ENCODE results near the gene CLDN22. TPM values are rescaled to one million over a fixed set of nuclear protein-coding genes. Genes with fewer than 3 reads are reported as not detected.
A peak's percentile ranks its signal among the peaks of the same experiment; 100 is the strongest.

Gene CLDN22
- total RNA-seq, 4 donors from 2014 or later: 0.85 TPM; not detected in 3

DNA sequence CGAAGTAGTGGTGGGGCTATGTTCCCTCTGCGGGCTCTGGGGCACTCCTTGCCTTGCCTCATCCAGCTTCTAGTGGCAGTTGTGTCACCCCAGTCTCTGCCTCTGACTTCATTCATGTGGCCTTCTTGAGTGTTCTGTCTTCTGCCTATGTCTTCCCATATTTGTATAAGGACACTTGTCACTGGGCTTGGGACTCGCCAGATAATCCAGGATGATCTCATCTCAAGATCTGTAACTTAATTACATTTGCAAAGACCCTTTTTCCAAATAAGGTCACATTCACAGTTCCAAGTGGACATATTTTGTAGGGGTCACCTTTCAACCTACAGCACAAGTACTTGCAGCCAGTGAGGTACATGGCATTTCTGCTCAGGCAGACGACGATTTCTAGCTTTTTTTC is 32.5 kb upstream of the CLDN22 start:
- Histone ChIP-seq H3K36me3 (no peaks in the 10 kb centered on the region), H3K4me3 (no peak overlapping the region), H3K27ac (peak overlapping the region in 3 of 4 donors; percentile 22 to 75 (median 62)), H3K4me1 (peaks cover 14 to 93% (median 34%) of the 10 kb centered on the region in 3 donors), H3K27me3 (peaks cover 0 to 2% (median 0%) of the 10 kb centered on the region in 4 donors), H3K9me3 (no peaks in the 10 kb centered on the region)
- no peak for DNase-seq
- no peak for TF ChIP-seq POLR2A (IDR thresholded peaks at IDR 0.05)
- TF ChIP-seq, protein P1, sequence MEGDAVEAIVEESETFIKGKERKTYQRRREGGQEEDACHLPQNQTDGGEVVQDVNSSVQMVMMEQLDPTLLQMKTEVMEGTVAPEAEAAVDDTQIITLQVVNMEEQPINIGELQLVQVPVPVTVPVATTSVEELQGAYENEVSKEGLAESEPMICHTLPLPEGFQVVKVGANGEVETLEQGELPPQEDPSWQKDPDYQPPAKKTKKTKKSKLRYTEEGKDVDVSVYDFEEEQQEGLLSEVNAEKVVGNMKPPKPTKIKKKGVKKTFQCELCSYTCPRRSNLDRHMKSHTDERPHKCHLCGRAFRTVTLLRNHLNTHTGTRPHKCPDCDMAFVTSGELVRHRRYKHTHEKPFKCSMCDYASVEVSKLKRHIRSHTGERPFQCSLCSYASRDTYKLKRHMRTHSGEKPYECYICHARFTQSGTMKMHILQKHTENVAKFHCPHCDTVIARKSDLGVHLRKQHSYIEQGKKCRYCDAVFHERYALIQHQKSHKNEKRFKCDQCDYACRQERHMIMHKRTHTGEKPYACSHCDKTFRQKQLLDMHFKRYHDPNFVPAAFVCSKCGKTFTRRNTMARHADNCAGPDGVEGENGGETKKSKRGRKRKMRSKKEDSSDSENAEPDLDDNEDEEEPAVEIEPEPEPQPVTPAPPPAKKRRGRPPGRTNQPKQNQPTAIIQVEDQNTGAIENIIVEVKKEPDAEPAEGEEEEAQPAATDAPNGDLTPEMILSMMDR (IDR thresholded peaks at IDR 0.05): no peak
- intact Hi-C loops (cut with DNase I): no loop called here
- 76 to 77% methylated on average over 4 to 5 of the region's 5 CpGs for WGBS, 2 donors

DNA sequence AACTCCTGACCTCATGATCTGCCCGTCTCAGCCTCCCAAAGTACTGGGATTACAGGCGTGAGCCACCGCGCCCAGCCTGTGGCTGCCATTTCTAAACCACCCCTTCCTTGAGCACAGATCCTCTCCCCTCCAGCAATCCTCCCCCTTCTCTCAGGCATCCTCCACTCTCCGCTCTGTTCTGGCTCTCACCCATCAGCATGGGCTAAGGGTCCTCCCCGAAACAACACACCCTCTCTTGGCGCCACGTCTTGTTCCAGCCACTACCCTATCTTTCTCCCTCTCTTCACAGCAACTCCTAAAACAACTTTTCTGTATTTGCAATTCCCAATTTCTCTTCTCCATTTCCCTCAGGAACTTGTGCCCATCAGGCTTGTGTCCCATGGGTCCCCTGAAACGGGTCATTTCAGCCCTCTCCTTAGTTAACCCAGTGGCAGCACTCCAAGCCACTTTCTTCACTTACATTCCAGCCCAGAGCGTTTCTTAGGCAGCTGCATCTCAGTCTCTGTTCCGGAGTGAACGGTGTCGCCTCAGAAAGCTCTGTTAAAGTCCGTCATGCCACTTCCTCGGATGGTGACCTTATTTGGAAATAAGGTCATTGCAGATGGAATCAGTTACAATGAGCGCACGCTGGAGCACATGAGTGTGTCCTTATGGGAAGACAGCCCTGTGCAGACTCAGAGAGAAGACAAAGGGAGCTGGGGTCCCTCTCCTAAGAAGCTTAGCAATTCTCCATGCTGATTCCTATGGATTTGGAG is 30.4 kb upstream of the CLDN22 start:
- intact Hi-C loops (cut with DNase I): no loop called here

GRCh38 chr4:183349673-183350072 is 29.6 kb upstream of the CLDN22 start:
- no peaks in the 10 kb centered on the region for H3K36me3 ChIP-seq
- intact Hi-C loops (cut with DNase I): no loop called here
- DNase-seq: no peak
- H3K27ac ChIP-seq: peak overlapping the region in 3 of 4 donors; percentile 18 to 59 (median 57)
- no peaks in the 10 kb centered on the region for H3K9me3 ChIP-seq
- 26 to 57% methylated on average over 9 of the region's 9 CpGs for WGBS, 2 donors
- TF ChIP-seq POLR2A (IDR thresholded peaks at IDR 0.05): no peak
- TF ChIP-seq, protein P1 (IDR thresholded peaks at IDR 0.05): no peak
- H3K27me3 ChIP-seq: peaks cover 0 to 5% (median 0%) of the 10 kb centered on the region in 4 donors
- H3K4me1 ChIP-seq: peaks cover 2 to 64% (median 32%) of the 10 kb centered on the region in 3 donors
- H3K4me3 ChIP-seq: peak overlapping the region in 2 of 4 donors; percentile 13 to 35

More for the DNA sequence above, 30.4 kb upstream of the CLDN22 start:
- 80 to 86% methylated on average over 17 of the region's 17 CpGs for WGBS, 2 donors
- H3K36me3 ChIP-seq: no peaks in the 10 kb centered on the region
- H3K27ac ChIP-seq: peak overlapping the region in 3 of 4 donors; percentile 57 to 61 (median 59)
- no peaks in the 10 kb centered on the region for H3K9me3 ChIP-seq
- peaks cover 0 to 5% (median 0%) of the 10 kb centered on the region in 4 donors for H3K27me3 ChIP-seq
- H3K4me3 ChIP-seq: no peak overlapping the region
- TF ChIP-seq, protein P1 (IDR thresholded peaks at IDR 0.05): no peak
- no peak for TF ChIP-seq POLR2A (IDR thresholded peaks at IDR 0.05)
- H3K4me1 ChIP-seq: peaks cover 2 to 72% (median 32%) of the 10 kb centered on the region in 3 donors
- DNase-seq: no peak

DNA sequence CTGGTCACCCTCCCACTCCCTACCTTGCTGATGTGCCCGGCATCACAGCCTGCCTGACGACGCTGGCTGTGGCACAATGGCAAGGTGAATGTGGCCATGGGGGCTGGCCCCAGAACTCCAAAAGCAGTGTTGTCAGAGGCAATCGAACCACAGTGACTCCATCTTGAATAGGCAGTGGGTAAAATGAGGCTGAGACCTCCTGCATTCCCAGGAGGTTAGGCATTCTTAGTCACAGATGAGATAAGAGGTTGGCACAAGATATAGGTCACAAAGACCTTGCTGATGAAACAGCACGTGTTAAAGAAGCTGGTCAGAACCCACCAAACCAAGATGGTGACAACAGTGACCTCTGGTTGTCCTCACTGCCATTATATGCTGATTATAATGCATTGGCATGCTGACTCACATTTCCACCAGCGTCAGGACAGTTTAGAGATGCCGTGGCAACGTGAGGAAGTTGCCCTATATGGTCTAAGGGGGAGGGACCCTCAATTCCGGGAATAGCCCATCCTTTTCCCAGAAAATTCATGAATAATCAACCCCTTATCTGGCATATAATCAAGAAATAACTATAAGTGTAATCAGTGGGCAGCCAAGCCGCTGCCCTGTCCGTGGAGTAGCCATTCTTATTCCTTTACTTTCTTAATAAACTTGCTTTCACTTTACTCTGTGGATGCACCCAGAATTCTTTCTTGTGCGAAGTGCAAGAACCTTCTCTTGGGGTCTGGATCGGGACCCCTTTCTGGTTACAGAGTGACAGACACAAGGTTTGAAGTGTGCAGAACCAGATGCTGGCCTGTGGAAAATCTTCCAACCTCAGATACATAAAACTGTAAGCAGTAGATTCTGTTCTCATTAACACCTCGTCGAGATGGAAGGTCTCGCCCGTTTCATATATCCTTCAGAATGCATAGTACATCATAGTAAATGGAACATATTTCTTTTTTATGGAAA is 28.9 kb upstream of the CLDN22 start:
- H3K4me3 ChIP-seq: peak overlapping the region in 2 of 4 donors; percentile 13 to 35
- peaks cover 2 to 57% (median 32%) of the 10 kb centered on the region in 3 donors for H3K4me1 ChIP-seq
- intact Hi-C loops (cut with DNase I): no loop called here
- peak overlapping the region; percentile 14 to 59 (median 38) for H3K27ac ChIP-seq
- H3K27me3 ChIP-seq: peaks cover 0 to 5% (median 0%) of the 10 kb centered on the region in 4 donors
- DNase-seq: no peak
- no peaks in the 10 kb centered on the region for H3K9me3 ChIP-seq
- TF ChIP-seq, protein P1 (IDR thresholded peaks at IDR 0.05): no peak
- no peaks in the 10 kb centered on the region for H3K36me3 ChIP-seq
- 42 to 58% methylated on average over 15 to 17 of the region's 17 CpGs for WGBS, 2 donors
